Testis (tissue), 2 donors: Measurements from ENCODE around the gene GATAD2A.

ENCODE experiments used
- CTCF ChIP-seq, 3 experiments: fragments of 450-650 bp in 2 of 3; fragments of 200-600 bp in 1 of 3; sonication (generic) in 1 of 3; IDR thresholded peaks; one replicate each; pipeline ENCODE4 v1.5.1; 2016 to 2019; ENCODE audit warnings: antibody characterized with exemption in 3 of 3, mild to moderate bottlenecking in 2 of 3, moderate library complexity in 1 of 3
- POLR2A ChIP-seq: fragments of 450-650 bp; IDR thresholded peaks from one replicate; pipeline ENCODE4 v1.6.1; 2017; ENCODE audit warnings: antibody characterized with exemption, mild to moderate bottlenecking, moderate library complexity

- TF ChIP-seq CTCF (IDR thresholded peaks at IDR 0.05) (no peak), POLR2A (no peak)
Observed at GRCh38 chr19:19409205-19409604, 3.7 kb downstream of the GATAD2A start.
